CD4-positive, alpha-beta T cell treated with Interleukin-21 for 1 hour (primary cell): ENCODE measurements around the gene EIF2B5.
A peak's percentile ranks its signal among the peaks of the same experiment; 100 is the strongest.
"Not testable (repeated sequence)": the region's sequence is repeated elsewhere in the genome, so short reads cannot be mapped to it uniquely, and the experiment has no call there.

ENCODE experiments used
- DNase-seq: peaks from one replicate; pipeline ENCODE4 v3.0.0-alpha.2; 2020

The EIF2B5 gene

DNA sequence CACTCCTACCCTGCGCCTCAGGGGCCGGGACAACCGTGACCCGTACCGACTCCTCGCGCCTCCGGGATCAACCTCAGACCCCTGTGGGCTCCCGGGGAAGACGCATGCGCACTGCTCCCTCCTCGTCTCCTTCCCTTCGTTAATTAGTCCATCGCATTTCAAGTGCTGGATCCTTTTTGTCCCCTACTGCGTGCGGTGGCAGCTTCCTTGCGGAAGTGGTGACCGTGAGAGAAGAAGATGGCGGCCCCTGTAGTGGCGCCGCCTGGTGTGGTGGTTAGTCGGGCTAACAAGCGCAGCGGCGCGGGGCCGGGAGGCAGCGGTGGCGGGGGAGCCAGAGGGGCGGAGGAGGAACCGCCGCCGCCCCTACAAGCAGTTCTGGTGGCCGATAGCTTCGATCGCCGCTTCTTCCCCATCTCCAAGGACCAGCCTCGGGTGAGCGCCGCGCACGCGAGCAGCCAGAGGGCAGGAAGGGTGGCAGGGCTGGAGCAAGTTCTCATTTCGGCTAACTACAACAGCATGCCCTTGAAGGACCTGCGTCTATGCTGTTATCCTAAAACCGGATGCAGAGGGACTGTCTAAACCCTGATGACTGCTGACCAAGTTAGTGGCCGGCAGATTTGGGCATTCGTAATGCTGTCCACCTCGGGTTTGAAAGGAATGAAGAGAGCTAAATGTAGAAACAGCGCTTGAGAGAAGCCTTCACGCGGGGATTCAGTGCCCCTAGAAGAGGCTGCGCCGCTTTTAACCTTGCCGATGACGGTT, at the start of gene EIF2B5:
Gene EIF2B5 (plus strand): TSS at position 210 of the 762 bp plus-strand sequence. CDS start 28 bp downstream, at position 238.
- peak; percentile 91 for DNase-seq

GRCh38 chr3:184085389-184085852, 49.7 kb upstream of the EIF2B5 start:
- DNase-seq: no peak

DNA sequence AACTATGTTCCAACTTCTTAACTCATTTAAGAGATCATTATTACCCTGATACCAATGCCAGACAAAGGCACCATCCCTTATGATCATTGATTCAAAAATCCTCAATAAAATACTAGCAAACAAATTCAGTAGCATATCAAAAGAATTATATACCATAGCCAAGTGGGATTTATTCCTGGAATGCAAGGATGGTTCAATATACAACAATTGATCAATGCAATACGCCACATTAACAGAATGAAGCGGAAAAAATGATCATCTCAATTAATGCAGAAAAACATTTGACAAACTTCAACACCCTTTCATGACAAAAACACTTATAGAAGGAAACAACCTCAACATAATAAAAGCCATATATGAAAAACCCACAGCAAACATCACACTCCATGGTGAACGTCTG, 43.0 kb upstream of the EIF2B5 start:
- DNase-seq: no peak

GRCh38 chr3:184096811-184097383, 38.3 kb upstream of the EIF2B5 start, which contains the start of gene HTR3E:
Gene HTR3E (plus strand): TSS chr3:184097064. CDS start chr3:184097530, 466 bp downstream.
- no peak for DNase-seq

- DNase-seq: no peak
Measured at GRCh38 chr3:184097556-184097955, 37.6 kb upstream of the EIF2B5 start.

GRCh38 chr3:184099806-184100686, 35.1 kb upstream of the EIF2B5 start:
- no peak for DNase-seq

DNA sequence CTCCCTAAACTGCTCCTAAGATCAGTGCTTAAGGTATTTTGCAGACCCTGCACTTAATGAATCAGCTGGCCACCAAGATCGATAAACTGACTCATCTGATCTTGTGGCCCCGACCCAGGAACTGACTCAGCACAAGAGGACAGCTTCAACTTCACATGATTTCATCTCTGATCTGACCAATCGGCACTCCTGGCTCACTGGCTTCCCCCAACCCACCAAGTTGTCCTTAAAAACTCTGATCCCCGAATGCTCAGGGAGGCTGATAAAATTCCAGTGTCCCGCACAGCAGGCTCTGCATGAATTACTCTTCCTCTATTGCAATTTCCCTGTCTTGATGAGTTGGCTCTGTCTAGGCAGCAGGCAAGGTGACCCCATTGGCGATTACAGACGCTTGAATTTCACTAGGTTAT, 24.8 kb upstream of the EIF2B5 start:
- no peak for DNase-seq

GRCh38 chr3:184116017-184116416, 19.1 kb upstream of the EIF2B5 start:
- no peak for DNase-seq

DNA sequence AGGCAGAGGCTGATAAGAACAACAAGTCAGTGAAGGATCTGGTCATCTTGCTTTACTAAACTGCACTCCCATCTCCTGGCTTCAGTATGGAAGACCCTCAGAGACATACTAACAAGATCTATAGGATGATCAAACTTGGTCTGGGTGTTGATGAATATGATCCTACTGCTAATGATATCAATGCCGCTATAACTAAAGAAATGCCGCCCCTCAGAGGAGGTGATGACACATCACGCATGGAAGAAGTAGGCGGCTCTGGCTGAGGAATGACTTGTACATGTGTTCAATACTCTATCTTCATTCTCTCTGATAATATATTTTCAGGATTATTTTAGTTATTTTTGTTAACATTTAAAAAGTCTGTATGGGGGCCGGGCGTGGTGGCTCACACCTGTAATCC, 17.5 kb upstream of the EIF2B5 start:
- no peak for DNase-seq

DNA sequence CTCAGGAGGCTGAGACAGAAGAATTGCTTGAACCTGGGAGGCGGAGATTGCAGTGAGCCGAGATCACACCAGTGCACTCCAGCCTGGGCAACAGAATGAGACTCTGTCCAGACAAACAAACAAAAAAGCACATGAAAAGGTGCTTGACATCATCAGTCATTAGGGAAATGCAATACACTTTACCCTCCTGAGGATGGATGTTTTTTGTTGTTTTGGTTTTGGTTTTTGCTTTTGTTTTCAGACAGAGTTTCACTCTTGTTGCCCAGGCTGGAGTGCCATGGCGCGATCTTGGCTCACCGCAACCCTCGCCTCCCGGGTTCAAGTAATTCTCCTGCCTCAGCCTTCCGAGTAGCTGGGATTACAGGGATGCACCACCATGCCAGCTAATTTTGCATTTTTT, 14.1 kb upstream of the EIF2B5 start:
- not testable (repeated sequence) for DNase-seq

DNA sequence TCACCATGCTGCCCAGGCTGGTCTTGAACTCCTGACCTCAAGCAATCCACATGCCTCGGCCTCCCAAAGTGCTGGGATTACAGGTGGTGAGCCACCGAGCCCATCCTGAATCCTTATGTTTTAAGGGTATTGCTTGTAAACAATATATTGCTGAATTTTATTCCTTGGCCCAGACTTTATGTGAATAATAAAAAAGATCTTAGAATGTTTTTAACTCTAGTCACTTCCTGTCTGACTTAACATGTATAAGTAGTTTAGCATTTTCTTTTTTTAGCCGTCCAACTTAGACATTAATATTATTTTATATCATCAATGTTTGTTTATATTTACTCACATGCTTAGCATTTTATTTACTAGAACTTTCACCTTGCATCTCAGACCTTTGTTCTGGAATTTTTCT, 9.2 kb upstream of the EIF2B5 start:
- no peak for DNase-seq

DNA sequence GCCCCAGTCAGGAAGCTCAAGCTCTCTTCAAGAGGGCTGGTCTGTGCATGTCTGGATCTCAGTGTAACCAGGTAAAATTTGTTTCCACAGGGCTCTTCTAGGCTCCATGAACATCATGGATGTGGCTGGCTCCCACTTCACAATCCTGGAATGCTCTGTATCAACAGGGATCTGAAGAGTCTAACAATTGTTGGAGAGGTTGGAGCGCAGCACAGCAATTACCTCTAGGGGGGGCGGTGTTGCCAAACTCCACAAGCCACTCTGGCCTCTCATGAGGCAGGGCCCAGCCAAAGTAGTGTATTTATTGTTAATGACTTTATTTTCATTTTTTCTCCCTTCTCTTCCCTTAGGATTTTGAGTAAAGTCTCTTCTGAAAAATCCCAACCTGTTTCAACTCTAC, 6.1 kb upstream of the EIF2B5 start:
- DNase-seq: no peak

DNA sequence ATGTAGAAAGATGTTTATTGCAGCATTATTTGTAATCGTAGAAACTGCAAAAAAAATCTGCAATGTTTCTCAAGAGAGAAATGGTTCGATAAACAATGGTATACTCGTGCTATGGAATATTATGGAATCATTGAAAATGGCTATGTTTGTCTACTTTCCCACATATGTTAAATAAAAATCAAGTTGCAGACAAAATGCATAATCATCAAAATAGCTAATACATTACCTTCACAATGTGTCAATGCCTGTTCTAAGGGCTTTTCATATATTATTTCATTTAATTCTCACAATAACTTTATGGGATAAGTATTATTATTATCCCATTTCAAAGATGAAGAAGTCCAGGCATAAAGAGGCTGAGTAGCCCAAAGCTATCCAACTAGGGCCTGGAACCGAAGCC, 2.2 kb upstream of the EIF2B5 start:
- no peak for DNase-seq

GRCh38 chr3:184133840-184134745, 1.1 kb upstream of the EIF2B5 start:
- peak; percentile 48 for DNase-seq

DNA sequence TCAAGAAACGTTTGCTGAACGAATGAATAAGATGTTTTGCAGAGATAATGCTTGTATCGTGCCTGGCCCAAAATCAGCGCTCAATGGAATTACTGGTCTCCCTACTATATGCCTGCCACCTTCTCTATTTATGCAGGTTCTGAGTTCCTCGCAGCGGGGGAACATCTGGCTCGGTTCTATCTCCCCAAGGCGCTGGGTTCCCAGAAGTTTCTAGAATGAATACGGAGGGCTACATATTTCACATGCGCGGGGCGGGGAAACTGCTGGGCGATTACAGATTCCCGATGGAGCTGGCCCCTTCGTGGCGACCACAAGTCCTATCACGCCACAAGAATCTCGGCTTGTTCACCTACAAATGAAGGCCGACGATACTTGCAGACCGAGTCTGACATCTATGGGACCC, 411 bp upstream of the EIF2B5 start:
- no peak for DNase-seq

DNA sequence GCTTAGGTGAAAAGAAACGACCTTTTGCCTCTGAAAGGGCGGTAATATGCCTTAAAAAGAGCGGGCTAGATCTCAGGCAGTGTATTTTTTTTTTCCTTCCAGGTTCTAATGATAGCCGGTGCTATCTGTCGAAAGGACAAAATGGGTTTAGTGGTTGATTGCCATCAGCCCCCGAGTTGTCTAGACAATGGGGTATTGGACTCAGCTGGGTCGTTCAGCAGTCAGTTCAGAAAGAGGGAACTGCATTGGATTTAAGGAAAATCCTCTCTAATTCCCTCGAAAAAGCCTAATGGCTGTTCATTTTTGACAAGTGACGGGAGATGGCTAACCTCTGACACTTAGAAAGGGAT, 728 bp downstream of the EIF2B5 start:
- DNase-seq: no peak

GRCh38 chr3:184140436-184140835, 5.3 kb downstream of the EIF2B5 start:
- DNase-seq: no peak

DNA sequence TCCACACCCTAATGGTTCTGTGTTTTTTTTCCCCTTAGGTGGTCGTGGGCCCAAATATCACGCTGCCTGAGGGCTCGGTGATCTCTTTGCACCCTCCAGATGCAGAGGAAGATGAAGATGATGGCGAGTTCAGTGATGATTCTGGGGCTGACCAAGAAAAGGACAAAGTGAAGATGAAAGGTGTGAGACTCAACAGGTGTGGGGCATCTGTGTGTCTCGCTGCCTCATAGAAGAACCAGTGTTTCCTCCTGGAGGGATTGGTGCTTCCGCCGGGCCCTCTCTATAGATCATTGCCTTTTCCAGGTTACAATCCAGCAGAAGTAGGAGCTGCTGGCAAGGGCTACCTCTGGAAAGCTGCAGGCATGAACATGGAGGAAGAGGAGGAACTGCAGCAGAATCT, 7.0 kb downstream of the EIF2B5 start:
- no peak for DNase-seq

GRCh38 chr3:184143327-184143726, 8.2 kb downstream of the EIF2B5 start:
- no peak for DNase-seq

- no peak for DNase-seq
Measured at GRCh38 chr3:184144505-184144904, 9.3 kb downstream of the EIF2B5 start.

- peak; percentile 50 for DNase-seq
Measured at GRCh38 chr3:184145111-184145524, 10.0 kb downstream of the EIF2B5 start.

- DNase-seq: no peak
Measured at GRCh38 chr3:184145751-184146270, 10.7 kb downstream of the EIF2B5 start.
